ENCODE data around the gene VCL. TPM values are rescaled to one million over a fixed set of nuclear protein-coding genes. Genes with fewer than 3 reads are reported as not detected.

Gene VCL
- total and polyA plus RNA-seq, 9 of the 15 experiments (the other 6 are each of a cell fraction or from before 2014, with no cell fraction given), result 29.8 to 186 (median 76.4) TPM

DNA sequence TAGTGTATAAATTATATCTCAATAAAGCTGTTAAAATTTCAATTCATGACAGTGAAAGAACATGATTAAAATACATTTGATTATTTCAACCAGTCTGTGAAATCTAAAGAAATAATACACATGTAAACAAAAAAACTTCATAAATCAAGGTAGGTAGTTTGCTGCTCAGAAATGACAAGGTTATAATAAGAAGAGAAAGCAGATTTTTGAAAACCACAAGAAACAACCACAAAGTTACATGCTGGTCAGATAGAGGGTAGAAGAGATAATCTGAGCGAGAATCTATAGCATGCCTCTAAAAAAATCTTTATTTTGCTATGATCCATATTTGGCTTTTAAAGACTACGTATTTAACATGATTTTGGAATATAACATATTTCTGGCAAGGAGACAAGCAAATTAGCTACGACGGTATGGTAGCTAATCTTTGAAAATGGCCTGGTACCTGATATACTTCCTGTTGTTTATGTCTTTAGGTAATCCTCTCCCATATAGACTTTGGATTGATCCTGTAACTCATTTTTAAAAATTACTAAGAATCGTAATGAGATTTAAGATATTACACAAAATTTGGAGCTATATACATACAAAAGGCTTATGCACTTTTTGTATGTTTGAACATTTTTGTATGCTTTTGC lies 23.5 kb upstream of the VCL start:
- Histone ChIP-seq H3K4me1 (replicated peaks in 1 of 2; ENCODE audit: control insufficient read depth in 2 of 2, insufficient read depth in 2 of 2, low read length in 2 of 2) (peaks cover 0 to 10% of the 10 kb centered on the region in 2 experiments; a peak in 2 of 5 replicates), H2AFZ (ENCODE audit: low read depth, low read length) (no peak overlapping the region), H3K36me3 (ENCODE audit: control insufficient read depth, insufficient read depth, low read length) (no peaks in the 10 kb centered on the region), H3K9me3 (replicated peaks; ENCODE audit: control insufficient read depth, insufficient read depth, low read depth, low read length) (no peaks in the 10 kb centered on the region), H4K20me1 (replicated peaks; ENCODE audit: control insufficient read depth, insufficient read depth, low read length) (no peaks in the 10 kb centered on the region), H3K9ac (ENCODE audit: insufficient read depth in 1 of 2, low read depth in 2 of 2, low read length in 2 of 2) (no peak overlapping the region), H3K79me2 (ENCODE audit: control insufficient read depth, insufficient read depth, low read length) (no peaks in the 10 kb centered on the region), H3K9me1 (ENCODE audit: control insufficient read depth, insufficient read depth, low read length) (no peaks in the 10 kb centered on the region), H3K4me3 (no peak overlapping the region), H3K4me2 (ENCODE audit: insufficient read depth, low read length) (no peak overlapping the region), H3K27me3 (ENCODE audit: control insufficient read depth in 2 of 2, insufficient read depth in 2 of 2, low read length in 2 of 2) (no peaks in the 10 kb centered on the region), H3K27ac (ENCODE audit: extremely low read depth, low read depth, low read length) (no peak overlapping the region)
- 8% methylated on average over 5 of the region's 5 CpGs for WGBS (ENCODE audit: insufficient coverage, low coverage, missing lambda C conversion rate)
- in situ Hi-C loops (cut with MboI) (no loop called here), intact Hi-C loops (cut with micrococcal nuclease) (no loop called here)
- no TSS peak for BruUV-seq (replicated peaks)
- ChIA-PET POLR2A (interaction anchor here (0.5 to 2.6 kb wide), 8 partner anchors 8 to 205 kb away, joined by 3 to 7 read pairs (median 4); no protein-coding TSS in a partner anchor), CTCF (ENCODE audit: low intra/inter-chr PET ratio) (no interaction called here)
- DNase-seq (ENCODE audit: extremely low read depth in 1 of 4, low spot score in 3 of 4) (no peak), FAIRE-seq (no peak), ATAC-seq (no peak)
- TF ChIP-seq, protein P1, sequence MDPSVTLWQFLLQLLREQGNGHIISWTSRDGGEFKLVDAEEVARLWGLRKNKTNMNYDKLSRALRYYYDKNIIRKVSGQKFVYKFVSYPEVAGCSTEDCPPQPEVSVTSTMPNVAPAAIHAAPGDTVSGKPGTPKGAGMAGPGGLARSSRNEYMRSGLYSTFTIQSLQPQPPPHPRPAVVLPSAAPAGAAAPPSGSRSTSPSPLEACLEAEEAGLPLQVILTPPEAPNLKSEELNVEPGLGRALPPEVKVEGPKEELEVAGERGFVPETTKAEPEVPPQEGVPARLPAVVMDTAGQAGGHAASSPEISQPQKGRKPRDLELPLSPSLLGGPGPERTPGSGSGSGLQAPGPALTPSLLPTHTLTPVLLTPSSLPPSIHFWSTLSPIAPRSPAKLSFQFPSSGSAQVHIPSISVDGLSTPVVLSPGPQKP (CRISPR knock-in tag; IDR thresholded peaks at IDR 0.05), result no peak
- no peak for TF ChIP-seq JUND (IDR thresholded peaks at IDR 0.05; ENCODE audit: borderline replicate concordance, low read depth, low read length)
- TF ChIP-seq JUND (tag; IDR thresholded peaks at IDR 0.05; ENCODE audit: borderline replicate concordance, low read depth, low read length), result no peak
- TF ChIP-seq TEAD4 (IDR thresholded peaks at IDR 0.05; ENCODE audit: low read length), result peak; percentile 24; the same call in 1 of the 2 replicates
- no peak for TF ChIP-seq TEAD4 (CRISPR knock-in tag; IDR thresholded peaks at IDR 0.05; ENCODE audit: borderline replicate concordance)
- no peak for TF ChIP-seq NFXL1 (CRISPR knock-in tag; IDR thresholded peaks at IDR 0.05)
- TF ChIP-seq ADNP (tag; IDR thresholded peaks at IDR 0.05), result 0 out of 2 replicates have a peak, but pooled peaks have one; percentile 25
- TF ChIP-seq, protein P2, sequence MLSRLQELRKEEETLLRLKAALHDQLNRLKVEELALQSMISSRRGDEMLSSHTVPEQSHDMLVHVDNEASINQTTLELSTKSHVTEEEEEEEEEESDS (CRISPR knock-in tag; IDR thresholded peaks at IDR 0.05), result no peak
- 0 out of 4 replicates have a peak, but pooled peaks of 1 of the 2 experiments have one; percentile 6 for TF ChIP-seq RCOR1 (IDR thresholded peaks at IDR 0.05; ENCODE audit: borderline replicate concordance in 1 of 2, low read depth in 2 of 2, low read length in 2 of 2)
- no peak for TF ChIP-seq POLR2H (tag; IDR thresholded peaks at IDR 0.05; ENCODE audit: low read depth)
- no peak for TF ChIP-seq CBX8 (IDR thresholded peaks at IDR 0.05; ENCODE audit: borderline replicate concordance, extremely low read depth, low read depth, low read length, poor library complexity, severe bottlenecking)
- TF ChIP-seq RBM25 (IDR thresholded peaks at IDR 0.05; ENCODE audit: low read depth, low read length, severe bottlenecking), result no peak
- TF ChIP-seq, protein P3, sequence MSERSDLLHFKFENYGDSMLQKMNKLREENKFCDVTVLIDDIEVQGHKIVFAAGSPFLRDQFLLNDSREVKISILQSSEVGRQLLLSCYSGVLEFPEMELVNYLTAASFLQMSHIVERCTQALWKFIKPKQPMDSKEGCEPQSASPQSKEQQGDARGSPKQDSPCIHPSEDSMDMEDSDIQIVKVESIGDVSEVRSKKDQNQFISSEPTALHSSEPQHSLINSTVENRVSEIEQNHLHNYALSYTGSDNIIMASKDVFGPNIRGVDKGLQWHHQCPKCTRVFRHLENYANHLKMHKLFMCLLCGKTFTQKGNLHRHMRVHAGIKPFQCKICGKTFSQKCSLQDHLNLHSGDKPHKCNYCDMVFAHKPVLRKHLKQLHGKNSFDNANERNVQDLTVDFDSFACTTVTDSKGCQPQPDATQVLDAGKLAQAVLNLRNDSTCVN (CRISPR knock-in tag; IDR thresholded peaks at IDR 0.05), result no peak
- TF ChIP-seq FIP1L1 (IDR thresholded peaks at IDR 0.05; ENCODE audit: low read depth, low read length, poor library complexity, severe bottlenecking), result no peak
- TF ChIP-seq, protein P4, sequence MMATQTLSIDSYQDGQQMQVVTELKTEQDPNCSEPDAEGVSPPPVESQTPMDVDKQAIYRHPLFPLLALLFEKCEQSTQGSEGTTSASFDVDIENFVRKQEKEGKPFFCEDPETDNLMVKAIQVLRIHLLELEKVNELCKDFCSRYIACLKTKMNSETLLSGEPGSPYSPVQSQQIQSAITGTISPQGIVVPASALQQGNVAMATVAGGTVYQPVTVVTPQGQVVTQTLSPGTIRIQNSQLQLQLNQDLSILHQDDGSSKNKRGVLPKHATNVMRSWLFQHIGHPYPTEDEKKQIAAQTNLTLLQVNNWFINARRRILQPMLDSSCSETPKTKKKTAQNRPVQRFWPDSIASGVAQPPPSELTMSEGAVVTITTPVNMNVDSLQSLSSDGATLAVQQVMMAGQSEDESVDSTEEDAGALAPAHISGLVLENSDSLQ (IDR thresholded peaks at IDR 0.05), result no peak
- no peak for TF ChIP-seq RBM39 (optimal IDR thresholded peaks at IDR 0.05; ENCODE audit: low read depth, low read length)
- TF ChIP-seq, protein P5, sequence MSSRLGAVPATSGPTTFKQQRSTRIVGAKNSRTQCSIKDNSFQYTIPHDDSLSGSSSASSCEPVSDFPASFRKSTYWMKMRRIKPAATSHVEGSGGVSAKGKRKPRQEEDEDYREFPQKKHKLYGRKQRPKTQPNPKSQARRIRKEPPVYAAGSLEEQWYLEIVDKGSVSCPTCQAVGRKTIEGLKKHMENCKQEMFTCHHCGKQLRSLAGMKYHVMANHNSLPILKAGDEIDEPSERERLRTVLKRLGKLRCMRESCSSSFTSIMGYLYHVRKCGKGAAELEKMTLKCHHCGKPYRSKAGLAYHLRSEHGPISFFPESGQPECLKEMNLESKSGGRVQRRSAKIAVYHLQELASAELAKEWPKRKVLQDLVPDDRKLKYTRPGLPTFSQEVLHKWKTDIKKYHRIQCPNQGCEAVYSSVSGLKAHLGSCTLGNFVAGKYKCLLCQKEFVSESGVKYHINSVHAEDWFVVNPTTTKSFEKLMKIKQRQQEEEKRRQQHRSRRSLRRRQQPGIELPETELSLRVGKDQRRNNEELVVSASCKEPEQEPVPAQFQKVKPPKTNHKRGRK (tag; IDR thresholded peaks at IDR 0.05), result no peak

All from K562 (cell line).